Body of pancreas (tissue), 4 donors: ENCODE results near the gene PXDC1.

Source experiments
- POLR2A ChIP-seq, 3 donors: fragments of 450-650 bp; IDR thresholded peaks; one replicate each; pipeline ENCODE4 v1.6.1; 2016; ENCODE audit warnings: antibody characterized with exemption in 3 of 3, mild to moderate bottlenecking in 2 of 3
- TF ChIP-seq, protein P1 (sequence below), 7 experiments: fragments of 450-650 bp in 4 of 7; fragments of 200-600 bp in 3 of 7; sonication (generic) in 3 of 7; IDR thresholded peaks; one replicate each; pipeline ENCODE4 v1.5.1; 2016 to 2019; ENCODE audit warnings: antibody characterized with exemption in 7 of 7

- no peak for TF ChIP-seq POLR2A (IDR thresholded peaks at IDR 0.05)
- TF ChIP-seq, protein P1, sequence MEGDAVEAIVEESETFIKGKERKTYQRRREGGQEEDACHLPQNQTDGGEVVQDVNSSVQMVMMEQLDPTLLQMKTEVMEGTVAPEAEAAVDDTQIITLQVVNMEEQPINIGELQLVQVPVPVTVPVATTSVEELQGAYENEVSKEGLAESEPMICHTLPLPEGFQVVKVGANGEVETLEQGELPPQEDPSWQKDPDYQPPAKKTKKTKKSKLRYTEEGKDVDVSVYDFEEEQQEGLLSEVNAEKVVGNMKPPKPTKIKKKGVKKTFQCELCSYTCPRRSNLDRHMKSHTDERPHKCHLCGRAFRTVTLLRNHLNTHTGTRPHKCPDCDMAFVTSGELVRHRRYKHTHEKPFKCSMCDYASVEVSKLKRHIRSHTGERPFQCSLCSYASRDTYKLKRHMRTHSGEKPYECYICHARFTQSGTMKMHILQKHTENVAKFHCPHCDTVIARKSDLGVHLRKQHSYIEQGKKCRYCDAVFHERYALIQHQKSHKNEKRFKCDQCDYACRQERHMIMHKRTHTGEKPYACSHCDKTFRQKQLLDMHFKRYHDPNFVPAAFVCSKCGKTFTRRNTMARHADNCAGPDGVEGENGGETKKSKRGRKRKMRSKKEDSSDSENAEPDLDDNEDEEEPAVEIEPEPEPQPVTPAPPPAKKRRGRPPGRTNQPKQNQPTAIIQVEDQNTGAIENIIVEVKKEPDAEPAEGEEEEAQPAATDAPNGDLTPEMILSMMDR (IDR thresholded peaks at IDR 0.05) = no peak
Measured at GRCh38 chr6:3766214-3766613, 14.7 kb upstream of the PXDC1 start.
